HUES6 (cell line): ENCODE data around the gene CASKIN2.

ENCODE experiments used
- H3K27ac ChIP-seq: 2 replicates; pipeline ENCODE4 v1.7.0; 2013; ENCODE audit warnings: low read depth, mild to moderate bottlenecking, low read length, inconsistent platforms
- H3K27me3 ChIP-seq: 2 replicates; pipeline ENCODE4 v1.6.1; 2013; ENCODE audit warnings: low read length; ENCODE audit not compliant: control insufficient read depth, insufficient read depth
- H3K36me3 ChIP-seq: 2 replicates; pipeline ENCODE4 v1.6.1; 2013; ENCODE audit warnings: low read length; ENCODE audit not compliant: control insufficient read depth, insufficient read depth
- H3K4me1 ChIP-seq: 2 replicates; pipeline ENCODE4 v1.6.1; 2013; ENCODE audit warnings: low read length; ENCODE audit not compliant: control insufficient read depth, insufficient read depth
- H3K4me3 ChIP-seq: 2 replicates; pipeline ENCODE4 v1.5.1; 2013; ENCODE audit warnings: low read depth, low read length
- H3K9ac ChIP-seq: one replicate; pipeline ENCODE4 v1.6.1; 2013; ENCODE audit warnings: mild to moderate bottlenecking, low read length
- H3K9me3 ChIP-seq: 2 replicates; pipeline ENCODE4 v1.6.1; 2013; ENCODE audit warnings: low read depth, low read length; ENCODE audit not compliant: control insufficient read depth, insufficient read depth

CASKIN2 gene

GRCh38 chr17:75518201-75518600, 2.9 kb upstream of the CASKIN2 start:
- Histone ChIP-seq H3K4me1 (peaks cover 9% of the 10 kb centered on the region), H3K9me3 (no peaks in the 10 kb centered on the region), H3K27me3 (no peaks in the 10 kb centered on the region), H3K4me3 (no peak overlapping the region), H3K27ac (no peak overlapping the region), H3K36me3 (peaks cover 30% of the 10 kb centered on the region), H3K9ac (no peak overlapping the region)

- Histone ChIP-seq H3K4me1 (peaks cover 9% of the 10 kb centered on the region), H3K9ac (no peak overlapping the region), H3K36me3 (peaks cover 25% of the 10 kb centered on the region), H3K9me3 (no peaks in the 10 kb centered on the region), H3K27me3 (no peaks in the 10 kb centered on the region), H3K27ac (no peak overlapping the region), H3K4me3 (peak overlapping the region; percentile 95)
Measured at GRCh38 chr17:75517297-75517865, 2.0 kb upstream of the CASKIN2 start.

GRCh38 chr17:75516619-75517296, 1.4 kb upstream of the CASKIN2 start:
- Histone ChIP-seq H3K4me1 (peaks cover 9% of the 10 kb centered on the region), H3K27ac (no peak overlapping the region), H3K9ac (no peak overlapping the region), H3K4me3 (peak overlapping the region; percentile 95), H3K9me3 (no peaks in the 10 kb centered on the region), H3K27me3 (no peaks in the 10 kb centered on the region), H3K36me3 (peaks cover 25% of the 10 kb centered on the region)

GRCh38 chr17:75516255-75516618, 900 bp upstream of the CASKIN2 start, which contains the start of gene TSEN54:
Gene TSEN54, plus strand, starts transcription at chr17:75516528. Its CDS starts 33 bp downstream, at chr17:75516561.
- peak within 1 kb of the TSS; percentile 70; the same call in 1 of the 2 replicates for H3K27ac ChIP-seq
- H3K4me1 ChIP-seq = peaks cover 9% of the 10 kb centered on the region
- H3K9me3 ChIP-seq = no peaks in the 10 kb centered on the region
- H3K27me3 ChIP-seq = no peaks in the 10 kb centered on the region
- peak within 1 kb of the TSS; percentile 42 for H3K9ac ChIP-seq
- peaks cover 23% of the 10 kb centered on the region for H3K36me3 ChIP-seq
- H3K4me3 ChIP-seq = peak within 1 kb of the TSS; percentile 95

- peak overlapping the region; percentile 78 for H3K9ac ChIP-seq
- no peaks in the 10 kb centered on the region for H3K9me3 ChIP-seq
- H3K4me3 ChIP-seq = peak overlapping the region; percentile 95
- peaks cover 9% of the 10 kb centered on the region for H3K4me1 ChIP-seq
- no peaks in the 10 kb centered on the region for H3K27me3 ChIP-seq
- peaks cover 24% of the 10 kb centered on the region for H3K36me3 ChIP-seq
- H3K27ac ChIP-seq = peak overlapping the region; percentile 70; the same call in 1 of the 2 replicates
Measured at GRCh38 chr17:75514919-75515495, 330 bp downstream of the CASKIN2 start.

- H3K27ac ChIP-seq = peak overlapping the region; percentile 70; the same call in 1 of the 2 replicates
- H3K36me3 ChIP-seq = peaks cover 26% of the 10 kb centered on the region
- H3K27me3 ChIP-seq = no peaks in the 10 kb centered on the region
- peak overlapping the region; percentile 78 for H3K9ac ChIP-seq
- peaks cover 9% of the 10 kb centered on the region for H3K4me1 ChIP-seq
- H3K9me3 ChIP-seq = no peaks in the 10 kb centered on the region
- H3K4me3 ChIP-seq = peak overlapping the region; percentile 95
Measured at GRCh38 chr17:75514299-75514918, 928 bp downstream of the CASKIN2 start.

- H3K27ac ChIP-seq = no peak overlapping the region
- H3K9ac ChIP-seq = no peak overlapping the region
- H3K4me1 ChIP-seq = peaks cover 9% of the 10 kb centered on the region
Measured at GRCh38 chr17:75513641-75514000, 1.7 kb downstream of the CASKIN2 start.

GRCh38 chr17:75512926-75513640, 2.3 kb downstream of the CASKIN2 start:
- H3K9ac ChIP-seq = no peak overlapping the region
- peaks cover 9% of the 10 kb centered on the region for H3K4me1 ChIP-seq
- peaks cover 29% of the 10 kb centered on the region for H3K36me3 ChIP-seq
- no peaks in the 10 kb centered on the region for H3K9me3 ChIP-seq
- H3K27ac ChIP-seq = no peak overlapping the region
- no peak overlapping the region for H3K4me3 ChIP-seq
- H3K27me3 ChIP-seq = no peaks in the 10 kb centered on the region

More at GRCh38 chr17:75513641-75514000, 1.7 kb downstream of the CASKIN2 start:
- no peaks in the 10 kb centered on the region for H3K9me3 ChIP-seq
- H3K36me3 ChIP-seq = peaks cover 25% of the 10 kb centered on the region
- no peaks in the 10 kb centered on the region for H3K27me3 ChIP-seq
- H3K4me3 ChIP-seq = peak overlapping the region; percentile 95

- Histone ChIP-seq H3K36me3 (peaks cover 34% of the 10 kb centered on the region), H3K4me3 (no peak overlapping the region), H3K4me1 (peaks cover 3% of the 10 kb centered on the region; the same call in 1 of the 2 replicates), H3K27me3 (no peaks in the 10 kb centered on the region), H3K9ac (no peak overlapping the region), H3K27ac (no peak overlapping the region), H3K9me3 (no peaks in the 10 kb centered on the region)
Measured at GRCh38 chr17:75511610-75512575, 3.4 kb downstream of the CASKIN2 start.

- Histone ChIP-seq H3K9ac (no peak overlapping the region), H3K27ac (no peak overlapping the region), H3K4me3 (no peak overlapping the region), H3K36me3 (peaks cover 40% of the 10 kb centered on the region), H3K9me3 (no peaks in the 10 kb centered on the region), H3K4me1 (peaks cover 3% of the 10 kb centered on the region; the same call in 1 of the 2 replicates), H3K27me3 (no peaks in the 10 kb centered on the region)
Measured at GRCh38 chr17:75511270-75511609, 4.1 kb downstream of the CASKIN2 start.
